Endothelial cell of umbilical vein (primary cell): ENCODE data around the gene SP6. TPM values are rescaled to one million over a fixed set of nuclear protein-coding genes. Genes with fewer than 3 reads are reported as not detected.

ENCODE experiments used
- BruUV-seq: library from RNA; stranded (reverse); fragments of 400-500 nt; replicated peaks from 2 replicates; lab custom pipeline; 2021; lab: Mats Ljungman, UMichigan
- CTCF ChIA-PET: fragments of 300-600, 350-600 bp; sonication (Branson Sonifier 250); formaldehyde crosslinking; loops from one replicate; lab custom pipeline; 2021; ENCODE audit warnings: antibody characterized with exemption, inconsistent platforms; lab: Charles Lee
- POLR2A ChIA-PET: fragments of 300-600, 350-600 bp; sonication (Branson Sonifier 250); formaldehyde crosslinking; loops from one replicate; lab custom pipeline; 2021; ENCODE audit warnings: antibody characterized with exemption, inconsistent platforms; lab: Charles Lee
- DNase-seq: peaks from one replicate; pipeline ENCODE4 v3.0.0-alpha.2; 2011; ENCODE audit warnings: low read depth, low spot score
- FAIRE-seq: peaks from 2 replicates; lab custom pipeline; 2011; peaks lifted over from hg19 to GRCh38; lab: Jason Lieb, UNC
- H2AFZ ChIP-seq: 2 replicates; pipeline ENCODE4 v1.6.0; 2012; ENCODE audit warnings: low read depth, low read length, control low read depth, inconsistent platforms
- H3K27ac ChIP-seq: 2 replicates; pipeline ENCODE4 v1.5.1; 2011; ENCODE audit warnings: low read depth, mild to moderate bottlenecking, control low read depth, low read length, moderate library complexity; ENCODE audit not compliant: insufficient read depth
- H3K27me3 ChIP-seq, 2 experiments: 2 replicates each; pipeline versions ENCODE4 v1.6.0 to v1.6.1; 2011; ENCODE audit warnings: low read length in 2 of 2, mixed read lengths in 1 of 2; ENCODE audit not compliant: control insufficient read depth in 2 of 2, insufficient read depth in 2 of 2
- H3K36me3 ChIP-seq, 2 experiments: 2 replicates in 1 of 2; 3 replicates in 1 of 2; pipeline ENCODE4 v1.5.1; 2011; ENCODE audit warnings: low read length in 2 of 2, mild to moderate bottlenecking in 1 of 2, moderate library complexity in 1 of 2; ENCODE audit not compliant: control insufficient read depth in 2 of 2, insufficient read depth in 2 of 2; ENCODE audit errors: extremely low read depth in 1 of 2
- H3K4me1 ChIP-seq: 3 replicates; pipeline ENCODE4 v1.5.1; 2011; ENCODE audit warnings: mild to moderate bottlenecking, low read length; ENCODE audit not compliant: control insufficient read depth, insufficient read depth; ENCODE audit errors: extremely low read depth
- H3K4me2 ChIP-seq: 2 replicates; pipeline ENCODE4 v1.6.1; 2011; ENCODE audit warnings: low read length, control low read depth, mixed read lengths; ENCODE audit not compliant: insufficient read depth
- H3K4me3 ChIP-seq, 3 experiments: fragments of 200-600 bp in 1 of 3; sonication (generic), shearing (Covaris generic) in 1 of 3; replicated peaks in 1 of 3; 2 replicates each; pipeline ENCODE4 v1.5.1; 2011 to 2016; ENCODE audit warnings: control low read depth in 3 of 3, low read length in 3 of 3, mild to moderate bottlenecking in 2 of 3, inconsistent platforms in 1 of 3, low read depth in 1 of 3, moderate library complexity in 1 of 3; ENCODE audit not compliant: insufficient read depth in 1 of 3
- H3K79me2 ChIP-seq: 2 replicates; pipeline ENCODE4 v1.6.0; 2012; ENCODE audit warnings: low read length, inconsistent platforms; ENCODE audit not compliant: control insufficient read depth, insufficient read depth
- H3K9ac ChIP-seq: replicated peaks from 2 replicates; pipeline ENCODE3; 2011; ENCODE audit warnings: low read length, control low read depth; ENCODE audit not compliant: insufficient read depth; ENCODE audit errors: extremely low read depth
- H3K9me1 ChIP-seq: replicated peaks from 3 replicates; pipeline ENCODE4 v1.6.0; 2011; ENCODE audit warnings: mild to moderate bottlenecking, low read length; ENCODE audit not compliant: control insufficient read depth, insufficient read depth; ENCODE audit errors: extremely low read depth
- H3K9me3 ChIP-seq: replicated peaks from 2 replicates; pipeline ENCODE4 v1.5.1; 2012; ENCODE audit warnings: low read length, inconsistent platforms; ENCODE audit not compliant: control insufficient read depth, insufficient read depth
- H4K20me1 ChIP-seq: replicated peaks from 2 replicates; pipeline ENCODE3; 2011; ENCODE audit warnings: mild to moderate bottlenecking, low read length; ENCODE audit not compliant: control insufficient read depth, insufficient read depth; ENCODE audit errors: extremely low read depth
- EZH2 ChIP-seq: IDR thresholded peaks from 2 replicates; pipeline ENCODE4 v1.6.1; 2012; ENCODE audit warnings: borderline replicate concordance, low read depth, mild to moderate bottlenecking, moderate library complexity, low read length, inconsistent platforms; ENCODE audit not compliant: severe bottlenecking
- FOS ChIP-seq: IDR thresholded peaks from 2 replicates; pipeline ENCODE4 v1.6.1; 2011; ENCODE audit warnings: mild to moderate bottlenecking, low read length, moderate library complexity, borderline replicate concordance; ENCODE audit not compliant: insufficient read depth
- GATA2 ChIP-seq: IDR thresholded peaks from 2 replicates; pipeline ENCODE4 v1.7.0; 2011; ENCODE audit warnings: low read depth, mild to moderate bottlenecking, moderate library complexity, mixed read lengths, low read length; ENCODE audit not compliant: insufficient read length, insufficient read depth
- JUN ChIP-seq: IDR thresholded peaks from 2 replicates; pipeline ENCODE4 v1.6.1; 2011; ENCODE audit warnings: borderline replicate concordance, low read depth; ENCODE audit not compliant: insufficient read length, insufficient read depth
- MYC ChIP-seq: IDR thresholded peaks from one replicate; pipeline ENCODE4 v1.6.1; 2011; ENCODE audit warnings: mild to moderate bottlenecking, low read depth, low read length
- POLR2A ChIP-seq: IDR thresholded peaks from 2 replicates; pipeline ENCODE4 v1.6.1; 2012; ENCODE audit warnings: low read depth, mild to moderate bottlenecking, control low read depth, low read length
- POLR2AphosphoS5 ChIP-seq: IDR thresholded peaks from 2 replicates; pipeline ENCODE4 v1.6.1; 2012; ENCODE audit warnings: low read depth, mild to moderate bottlenecking, control low read depth, low read length, moderate library complexity; ENCODE audit not compliant: insufficient read depth
- dilution Hi-C: fragments of 300-500 bp; cut with MboI; formaldehyde crosslinking; loops from one replicate; pipeline ENCODE4 v1.15.0; 2019; ENCODE audit warnings: low sequenced_read_pairs; ENCODE audit not compliant: extremely low pct_ligation_motif_present
- intact Hi-C: fragments of 100-400 bp; cut with micrococcal nuclease; formaldehyde crosslinking; loops from one replicate; pipeline ENCODE4 v1.10.0; 2022
- polyA plus RNA-seq, 4 experiments: library from polyadenylated mRNA; depleted of rRNA in 3 of 4; stranded (reverse) in 3 of 4; unstranded in 1 of 4; fragments of >200 nt; gene quantifications; 2 replicates each; pipeline versions ENCODE4 v1.2.1 to v1.2.3, GENCODE V29; 2011 to 2012; ENCODE audit warnings: missing spikeins in 1 of 4
- total RNA-seq: library from RNA; stranded (reverse); gene quantifications from 2 replicates; pipeline ENCODE4 v1.2.3, GENCODE V29; 2021
- TF ChIP-seq, protein P1 (sequence below), 2 donors: IDR thresholded peaks; 1 replicate in 1 of 2; 2 replicates in 1 of 2; pipeline ENCODE4 v1.5.1; 2011; ENCODE audit warnings: low read length in 2 of 2, mild to moderate bottlenecking in 2 of 2, moderate library complexity in 2 of 2, control low read depth in 1 of 2, inconsistent platforms in 1 of 2, low read depth in 1 of 2; ENCODE audit not compliant: insufficient read depth in 1 of 2; ENCODE audit errors: extremely low read depth in 1 of 2
- TF ChIP-seq, protein P2 (sequence below): IDR thresholded peaks from 2 replicates; pipeline ENCODE4 v1.6.1; 2011; ENCODE audit not compliant: insufficient read depth, insufficient read length

Gene SP6
- total and polyA plus RNA-seq, 2 donors (not counting 3 experiments of a cell fraction or from before 2014, with no cell fraction given) = 0.11 to 1.3 TPM

DNA sequence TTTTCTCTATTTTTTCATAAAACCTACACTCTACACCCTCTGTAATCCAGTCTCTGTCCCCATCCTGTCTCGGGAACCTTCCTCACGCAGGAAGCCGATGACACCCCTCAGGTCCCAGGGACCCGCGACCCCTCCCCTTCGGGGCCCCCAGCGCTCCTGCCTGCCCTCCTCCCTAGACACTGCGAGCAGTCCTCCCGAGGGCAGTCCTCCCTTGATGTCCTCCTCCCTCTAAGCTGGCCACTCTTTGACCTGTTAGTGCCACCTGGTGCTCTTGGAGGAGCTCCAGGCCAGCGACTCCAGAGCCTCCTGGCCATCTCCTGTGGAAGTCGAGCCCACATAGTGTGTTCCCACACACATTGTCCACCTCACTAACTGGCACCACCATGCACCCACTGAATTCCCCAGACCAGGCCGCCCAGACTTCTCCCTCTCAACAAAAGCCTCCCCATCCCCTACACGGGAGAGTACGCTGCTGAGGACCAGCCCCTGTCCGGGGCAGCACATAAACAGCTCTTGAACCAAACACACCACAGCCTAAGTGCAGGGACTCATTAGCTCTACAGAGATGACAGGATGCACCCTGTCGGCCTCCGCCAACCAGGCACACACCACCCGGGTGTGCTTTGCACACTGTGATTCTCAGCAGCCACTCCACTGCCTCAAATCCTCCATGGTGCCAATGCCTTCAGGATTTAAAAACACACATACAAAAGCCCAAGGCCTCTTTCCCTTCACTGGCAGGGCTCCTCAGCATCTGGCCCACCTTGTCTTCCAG, 38.6 kb downstream of the SP6 start:
- Histone ChIP-seq H2AFZ (no peak overlapping the region), H3K36me3 (peaks cover 7 to 61% of the 10 kb centered on the region in 2 experiments), H3K79me2 (no peaks in the 10 kb centered on the region), H3K27ac (no peak overlapping the region), H3K9me1 (no peaks in the 10 kb centered on the region), H3K4me2 (no peak overlapping the region), H3K9ac (no peak overlapping the region), H4K20me1 (no peaks in the 10 kb centered on the region), H3K4me1 (peaks cover 9% of the 10 kb centered on the region), H3K4me3 (no peak overlapping the region), H3K27me3 (no peaks in the 10 kb centered on the region), H3K9me3 (no peaks in the 10 kb centered on the region)
- CTCF ChIA-PET = interaction anchor here (1.0 kb wide), 1 partner anchor 78 kb away, joined by 4 read pairs; no protein-coding TSS in a partner anchor
- no peak for DNase-seq
- FAIRE-seq = no peak
- dilution Hi-C loops (no loop called here), intact Hi-C loops (no loop called here)
- POLR2A ChIA-PET = no interaction called here
- no TSS peak for BruUV-seq
- TF ChIP-seq FOS (no peak), POLR2A (no peak), MYC (no peak), POLR2AphosphoS5 (no peak), JUN (no peak), EZH2 (no peak), GATA2 (no peak)
- TF ChIP-seq, protein P1, sequence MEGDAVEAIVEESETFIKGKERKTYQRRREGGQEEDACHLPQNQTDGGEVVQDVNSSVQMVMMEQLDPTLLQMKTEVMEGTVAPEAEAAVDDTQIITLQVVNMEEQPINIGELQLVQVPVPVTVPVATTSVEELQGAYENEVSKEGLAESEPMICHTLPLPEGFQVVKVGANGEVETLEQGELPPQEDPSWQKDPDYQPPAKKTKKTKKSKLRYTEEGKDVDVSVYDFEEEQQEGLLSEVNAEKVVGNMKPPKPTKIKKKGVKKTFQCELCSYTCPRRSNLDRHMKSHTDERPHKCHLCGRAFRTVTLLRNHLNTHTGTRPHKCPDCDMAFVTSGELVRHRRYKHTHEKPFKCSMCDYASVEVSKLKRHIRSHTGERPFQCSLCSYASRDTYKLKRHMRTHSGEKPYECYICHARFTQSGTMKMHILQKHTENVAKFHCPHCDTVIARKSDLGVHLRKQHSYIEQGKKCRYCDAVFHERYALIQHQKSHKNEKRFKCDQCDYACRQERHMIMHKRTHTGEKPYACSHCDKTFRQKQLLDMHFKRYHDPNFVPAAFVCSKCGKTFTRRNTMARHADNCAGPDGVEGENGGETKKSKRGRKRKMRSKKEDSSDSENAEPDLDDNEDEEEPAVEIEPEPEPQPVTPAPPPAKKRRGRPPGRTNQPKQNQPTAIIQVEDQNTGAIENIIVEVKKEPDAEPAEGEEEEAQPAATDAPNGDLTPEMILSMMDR (IDR thresholded peaks at IDR 0.05; ENCODE audit: extremely low read depth in 1 of 2, insufficient read depth in 1 of 2, low read depth in 1 of 2, low read length in 2 of 2) = no peak
- TF ChIP-seq, protein P2, sequence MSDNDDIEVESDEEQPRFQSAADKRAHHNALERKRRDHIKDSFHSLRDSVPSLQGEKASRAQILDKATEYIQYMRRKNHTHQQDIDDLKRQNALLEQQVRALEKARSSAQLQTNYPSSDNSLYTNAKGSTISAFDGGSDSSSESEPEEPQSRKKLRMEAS = no peak
